HL-60 (cell line): ENCODE data around the gene LIN9.
A peak's percentile ranks its signal among the peaks of the same experiment; 100 is the strongest.

Experiments used
- DNase-seq, 2 experiments: peaks; one replicate each; pipeline ENCODE4 v3.0.0-alpha.2; 2010 to 2020; ENCODE audit warnings: low read depth in 1 of 2, low spot score in 1 of 2
- H3K27ac ChIP-seq: fragments of 250-450 bp; sonication (Bioruptor Pico); replicated peaks from 2 replicates; pipeline ENCODE4 v1.5.1; 2020; ENCODE audit warnings: mild to moderate bottlenecking, moderate library complexity
- H3K27me3 ChIP-seq: fragments of 250-450 bp; sonication (Bioruptor Pico); 2 replicates; pipeline ENCODE4 v1.5.1; 2021; ENCODE audit warnings: mild to moderate bottlenecking, moderate library complexity; ENCODE audit not compliant: insufficient read depth, poor library complexity, severe bottlenecking
- H3K4me3 ChIP-seq: replicated peaks from 2 replicates; pipeline ENCODE4 v1.5.1; 2011; ENCODE audit warnings: mild to moderate bottlenecking, control low read depth, low read length; ENCODE audit not compliant: insufficient read depth
- CTCF ChIP-seq: IDR thresholded peaks from one replicate; pipeline ENCODE4 v1.5.1; 2011; ENCODE audit warnings: low read length, control low read depth, inconsistent platforms; ENCODE audit not compliant: insufficient read depth
- GABPA ChIP-seq: IDR thresholded peaks from 2 replicates; pipeline ENCODE4 v1.6.1; 2012; ENCODE audit warnings: low read depth
- POLR2AphosphoS5 ChIP-seq: IDR thresholded peaks from 2 replicates; pipeline ENCODE4 v1.6.1; 2012; ENCODE audit warnings: low read depth
- REST ChIP-seq: IDR thresholded peaks from 2 replicates; pipeline ENCODE4 v1.6.1; 2012; ENCODE audit warnings: low read depth; ENCODE audit not compliant: insufficient replicate concordance
- SPI1 ChIP-seq: IDR thresholded peaks from 2 replicates; pipeline ENCODE4 v1.6.1; 2012; ENCODE audit warnings: low read depth, mild to moderate bottlenecking, borderline replicate concordance

LIN9 gene

GRCh38 chr1:226350519-226350865 lies 41.5 kb upstream of the LIN9 start:
- Histone ChIP-seq H3K4me3 (no peak overlapping the region), H3K27ac (no peak overlapping the region), H3K27me3 (no peaks in the 10 kb centered on the region)
- TF ChIP-seq POLR2AphosphoS5 (no peak), CTCF (no peak), REST (no peak), SPI1 (no peak), GABPA (no peak)
- DNase-seq = no peak

GRCh38 chr1:226349801-226350518 lies 41.0 kb upstream of the LIN9 start:
- TF ChIP-seq SPI1 (no peak), POLR2AphosphoS5 (no peak), CTCF (no peak), GABPA (no peak), REST (no peak)
- peak overlapping the region; percentile 22; the same call in 1 of the 2 replicates for H3K27ac ChIP-seq
- no peaks in the 10 kb centered on the region for H3K27me3 ChIP-seq
- H3K4me3 ChIP-seq = no peak overlapping the region
- DNase-seq = peak in 1 of 2 experiments; percentile 18

- Histone ChIP-seq H3K27ac (no peak overlapping the region), H3K4me3 (no peak overlapping the region), H3K27me3 (no peaks in the 10 kb centered on the region)
- no peak for DNase-seq
- TF ChIP-seq SPI1 (no peak), CTCF (no peak), REST (no peak), GABPA (no peak), POLR2AphosphoS5 (no peak)
These were observed 40.1 kb upstream of the LIN9 start for GRCh38 chr1:226349081-226349480.
